HG02623 (cell line): ENCODE data around the gene ENGASE.

ENCODE experiments used
- ATAC-seq: cut with Tn5 transposase; IDR thresholded peaks from one replicate; pipeline ENCODE4 v1.9.1; 2021; ENCODE audit warnings: moderate library complexity; ENCODE audit not compliant: unreplicated experiment

ENGASE gene

GRCh38 chr17:79113699-79114457 lies 39.3 kb downstream of the ENGASE start:
- ATAC-seq: no peak

- no peak for ATAC-seq
Observed at GRCh38 chr17:79114458-79115301, 40.1 kb downstream of the ENGASE start.

DNA sequence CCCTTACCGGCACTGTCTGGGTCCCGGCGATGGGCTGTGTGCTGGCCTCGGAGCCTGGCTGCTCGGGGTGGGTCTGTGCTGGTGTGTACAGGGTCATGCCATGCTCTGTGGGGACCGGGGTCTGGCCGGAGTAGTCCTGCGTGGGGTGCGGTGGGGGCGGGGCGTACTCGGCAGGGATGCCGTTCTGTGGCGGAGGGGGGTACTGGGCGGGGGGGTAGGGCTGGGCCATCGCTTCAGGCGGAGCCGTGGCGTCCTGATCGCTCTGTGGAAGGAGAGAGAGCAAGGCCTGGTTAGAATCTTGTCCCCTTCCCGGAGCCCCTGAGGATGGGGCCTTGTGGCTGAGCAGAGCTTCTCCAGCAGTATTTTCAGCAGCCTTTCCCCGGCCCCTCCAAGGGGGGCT lies 40.9 kb downstream of the ENGASE start:
- no peak for ATAC-seq

- no peak for ATAC-seq
Observed at GRCh38 chr17:79116575-79117368, 42.1 kb downstream of the ENGASE start.

- ATAC-seq: no peak
Observed at GRCh38 chr17:79117905-79118487, 43.4 kb downstream of the ENGASE start.

DNA sequence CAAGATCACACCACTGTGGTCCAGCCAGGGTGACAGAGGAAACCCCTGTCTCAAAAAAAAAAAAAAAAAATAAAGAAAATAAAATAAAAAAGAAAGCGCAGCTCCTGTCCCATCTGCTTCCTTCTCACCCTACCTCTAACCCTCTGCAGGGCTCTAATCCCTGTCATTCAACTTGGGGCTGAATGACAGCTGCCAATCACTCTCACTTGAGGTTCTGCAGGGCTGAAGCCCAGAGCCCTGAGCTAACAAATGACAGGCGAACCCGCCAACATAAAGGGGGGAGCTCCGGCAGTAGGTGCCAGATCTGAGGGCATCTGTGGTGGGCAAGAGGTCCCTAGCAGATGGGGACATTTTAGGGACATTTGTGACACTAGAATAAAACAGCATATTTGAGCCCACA lies 44.3 kb downstream of the ENGASE start:
- ATAC-seq: no peak

GRCh38 chr17:79120259-79120658 lies 45.6 kb downstream of the ENGASE start:
- ATAC-seq: no peak

DNA sequence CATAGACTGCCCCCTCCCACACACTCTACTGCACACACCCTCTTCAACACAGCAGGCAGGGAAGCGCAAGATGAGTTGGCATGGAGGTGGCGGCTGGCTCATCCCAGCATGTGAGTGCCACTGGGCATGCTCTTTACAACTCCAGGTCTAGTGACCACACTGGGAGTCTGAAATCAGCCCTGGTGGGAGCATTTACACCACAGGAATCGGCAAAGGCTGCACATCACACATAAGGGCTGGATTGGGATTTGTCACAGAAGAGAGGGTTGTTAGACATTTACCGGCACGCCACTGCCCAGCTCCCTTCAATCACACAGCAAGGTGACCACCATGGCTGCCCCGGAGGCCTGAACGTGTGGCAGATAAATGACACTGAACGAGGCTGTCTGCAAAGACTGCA lies 49.4 kb downstream of the ENGASE start:
- no peak for ATAC-seq

DNA sequence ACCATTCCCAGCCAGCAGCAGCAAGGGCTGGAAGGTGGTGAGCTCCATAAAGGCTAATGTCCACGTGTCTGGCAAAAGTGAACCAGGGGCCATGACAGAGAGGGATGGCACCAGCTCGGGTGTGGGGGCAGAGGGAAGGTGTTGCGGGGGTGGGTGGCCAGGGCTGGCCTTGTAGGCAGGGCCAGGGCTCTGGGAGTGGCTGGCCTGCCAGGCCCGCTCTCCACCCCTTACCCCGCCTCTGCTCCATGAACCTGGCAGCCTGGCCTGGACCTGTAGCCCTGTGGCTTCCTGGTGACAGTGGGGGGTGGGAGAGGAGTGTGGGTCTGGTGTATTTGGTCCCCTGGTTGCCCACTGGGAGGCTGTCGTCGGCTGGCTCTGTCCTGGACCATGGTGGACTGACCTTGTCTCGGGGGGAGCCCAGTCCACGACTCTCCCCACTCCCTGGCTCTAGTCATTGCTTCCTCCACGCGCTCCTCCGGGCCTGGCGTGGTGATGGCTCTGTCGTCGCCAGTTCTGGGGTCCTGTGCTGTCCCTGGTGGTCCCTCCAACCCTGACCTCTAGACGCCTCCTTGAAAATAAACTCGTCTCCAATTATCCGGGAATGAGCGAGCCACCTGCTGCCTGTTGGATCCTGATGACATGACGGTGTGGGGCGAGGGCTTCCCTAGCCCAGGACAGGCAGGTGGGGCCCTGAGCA lies 50.0 kb downstream of the ENGASE start:
- no peak for ATAC-seq

DNA sequence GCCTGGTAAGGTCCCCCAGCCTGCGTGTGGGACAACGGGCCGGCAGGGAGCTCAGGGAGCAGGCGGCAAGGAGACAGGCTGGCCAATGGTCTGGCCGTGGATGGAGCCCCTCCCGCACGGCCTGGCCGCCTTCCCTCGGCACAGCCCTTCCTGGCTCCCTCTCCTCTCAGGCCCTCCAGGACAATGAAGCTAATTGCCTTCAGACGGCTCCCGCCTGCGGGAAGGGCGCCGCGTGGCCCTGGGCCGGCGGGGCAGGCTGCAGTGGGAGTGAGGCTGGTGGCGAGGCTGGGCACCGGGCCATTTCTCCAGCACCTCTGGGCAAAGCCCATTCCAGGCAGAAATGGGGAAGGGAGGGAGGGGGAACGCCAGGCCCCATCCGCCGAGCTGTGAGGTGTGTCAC lies 50.9 kb downstream of the ENGASE start:
- ATAC-seq: no peak

DNA sequence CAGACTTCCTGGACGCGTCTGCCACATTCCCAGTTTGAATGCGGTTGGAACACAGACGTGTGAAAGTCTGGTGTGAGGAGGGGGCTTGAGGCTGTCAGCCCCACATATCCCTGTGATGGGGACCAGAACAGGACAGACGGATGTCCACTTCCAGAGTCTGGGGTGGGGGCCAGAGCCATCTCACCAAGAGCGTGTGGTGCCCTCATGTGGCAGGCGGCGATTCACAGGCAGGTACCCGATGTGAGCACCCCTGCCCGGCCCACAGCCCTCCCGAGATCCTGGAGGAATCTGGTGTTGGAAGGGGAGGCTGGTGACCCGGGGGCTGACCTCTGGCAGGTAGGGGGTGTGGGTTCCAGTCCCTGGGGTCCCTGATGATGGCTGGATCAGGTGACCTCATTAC lies 51.5 kb downstream of the ENGASE start:
- no peak for ATAC-seq

- no peak for ATAC-seq
Observed at GRCh38 chr17:79127534-79128135, 53.0 kb downstream of the ENGASE start.

DNA sequence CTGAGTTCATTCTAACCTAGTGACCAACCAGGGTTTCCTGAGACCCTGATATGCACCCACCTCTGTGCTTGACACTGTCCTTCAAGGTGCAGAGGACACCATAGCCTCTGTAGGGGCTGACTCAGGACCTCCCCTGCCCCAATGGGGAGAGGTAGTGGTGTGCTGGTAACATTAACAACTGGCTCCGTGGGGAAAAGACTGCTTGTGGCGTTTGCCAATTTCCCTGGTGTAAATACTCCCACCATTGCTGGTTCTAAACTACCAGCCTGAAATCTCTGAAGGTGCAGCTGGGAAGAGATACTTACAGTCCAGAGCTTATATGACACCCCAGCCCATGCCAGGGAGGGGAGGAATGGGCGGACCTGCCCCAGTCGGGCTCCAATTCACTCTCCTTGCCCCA lies 54.9 kb downstream of the ENGASE start:
- ATAC-seq: no peak

DNA sequence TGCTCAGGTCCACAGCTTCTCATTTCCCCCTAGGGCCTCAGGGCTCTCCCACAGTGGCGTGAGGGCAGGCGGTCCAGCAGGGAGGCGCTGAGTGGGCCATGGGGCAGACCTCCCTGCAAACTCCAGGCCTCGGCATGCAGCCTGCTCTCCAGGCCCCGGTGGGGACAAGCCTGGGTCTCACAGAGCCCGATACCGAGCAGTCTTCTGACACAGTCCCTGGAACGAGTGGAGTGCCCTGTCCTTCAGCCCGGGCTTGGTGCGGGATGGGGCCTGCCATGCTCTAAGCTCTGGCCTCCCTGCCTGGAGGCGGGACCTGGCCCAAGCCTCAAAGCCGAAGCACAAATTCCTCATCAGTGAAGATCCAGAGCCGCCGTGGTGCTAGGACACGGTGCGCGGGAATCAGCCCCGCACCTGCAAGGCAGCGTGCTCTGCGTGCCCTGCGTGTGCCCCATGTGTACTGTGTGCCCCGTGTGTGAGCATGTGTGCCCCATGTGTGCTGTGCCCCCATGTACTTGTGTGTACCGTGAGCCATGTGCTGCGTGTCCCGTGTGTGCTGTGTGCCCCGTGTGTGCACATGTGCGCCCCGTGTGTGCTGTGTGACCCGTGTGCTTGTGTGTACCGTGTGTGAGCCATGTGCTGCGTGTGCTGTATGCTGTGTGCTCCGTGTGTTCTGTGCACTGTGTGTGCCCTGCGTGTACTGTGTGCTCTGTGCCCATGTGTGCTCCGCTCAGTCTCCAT lies 56.1 kb downstream of the ENGASE start:
- no peak for ATAC-seq

- no peak for ATAC-seq
Observed at GRCh38 chr17:79131274-79131635, 56.6 kb downstream of the ENGASE start.

GRCh38 chr17:79131701-79132100 lies 57.1 kb downstream of the ENGASE start:
- no peak for ATAC-seq

- no peak for ATAC-seq
Observed at GRCh38 chr17:79132271-79133064, 57.8 kb downstream of the ENGASE start.

DNA sequence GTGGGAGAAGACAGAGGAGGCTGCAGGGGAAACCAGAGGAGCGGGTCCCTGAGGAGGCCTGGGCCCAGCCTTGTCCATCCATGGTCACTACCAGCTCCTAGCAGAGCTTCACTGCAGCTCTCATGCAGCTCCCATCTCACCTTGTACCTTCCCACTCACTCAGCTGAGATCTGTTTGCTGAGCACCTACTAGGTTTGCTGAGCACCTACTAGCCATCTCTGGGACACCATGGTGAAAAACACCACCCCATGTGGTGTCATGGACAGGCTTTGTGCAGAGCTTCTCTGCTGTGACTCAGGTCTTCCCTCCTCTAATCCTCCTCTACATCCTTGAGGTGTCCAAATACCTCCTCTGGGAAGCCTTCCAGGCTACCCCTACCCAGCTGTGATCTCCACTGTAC lies 58.6 kb downstream of the ENGASE start:
- ATAC-seq: no peak

GRCh38 chr17:79133985-79134384 lies 59.4 kb downstream of the ENGASE start:
- no peak for ATAC-seq
